ENCODE results near the gene GRAMD1B. TPM values are rescaled to one million over a fixed set of nuclear protein-coding genes. Genes with fewer than 3 reads are reported as not detected.

GRAMD1B gene
- total RNA-seq, 1 donor from 2014 or later = 155 TPM

DNA sequence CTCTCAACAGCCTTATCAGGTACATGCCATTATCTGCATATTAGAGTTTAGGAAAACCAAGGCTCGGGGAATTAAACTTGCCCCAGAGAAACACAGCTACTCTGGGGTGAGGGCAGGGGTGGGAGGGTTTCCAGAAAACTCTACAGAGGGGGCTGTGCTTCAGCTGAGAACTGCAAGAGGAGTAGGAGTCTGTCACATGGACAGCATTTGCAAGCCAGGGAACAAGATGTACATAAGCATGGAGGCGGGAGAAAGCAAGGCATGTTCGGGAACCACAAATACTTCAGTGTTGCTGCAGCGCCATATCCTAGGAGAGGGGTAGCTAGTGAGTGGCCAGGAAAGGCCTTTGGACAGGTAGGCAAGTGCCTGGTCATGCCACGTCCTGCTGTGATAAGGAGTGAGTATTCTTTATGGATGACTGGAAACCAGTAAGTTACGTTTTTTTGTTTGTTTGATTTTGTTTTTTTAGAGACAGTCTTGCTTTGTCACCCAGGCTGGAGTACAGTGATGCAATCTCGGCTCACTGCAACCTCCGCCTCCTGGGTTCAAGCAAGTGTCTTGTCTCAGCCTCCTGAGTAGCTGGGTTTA is 57.2 kb downstream of the GRAMD1B start:
- peaks cover 27% of the 10 kb centered on the region for H3K36me3 Mint-ChIP-seq (ENCODE audit: low read depth)
- no peak overlapping the region for H3K4me3 Mint-ChIP-seq
- H3K27ac Mint-ChIP-seq = no peak overlapping the region
- H3K4me1 Mint-ChIP-seq (ENCODE audit: low read depth) = peaks cover 20% of the 10 kb centered on the region
- no peak for DNase-seq (ENCODE audit: low spot score)
- no peaks in the 10 kb centered on the region for H3K27me3 Mint-ChIP-seq (ENCODE audit: insufficient read depth)
- no peaks in the 10 kb centered on the region for H3K9me3 Mint-ChIP-seq
- intact Hi-C loops (cut with micrococcal nuclease) = no loop called here

DNA sequence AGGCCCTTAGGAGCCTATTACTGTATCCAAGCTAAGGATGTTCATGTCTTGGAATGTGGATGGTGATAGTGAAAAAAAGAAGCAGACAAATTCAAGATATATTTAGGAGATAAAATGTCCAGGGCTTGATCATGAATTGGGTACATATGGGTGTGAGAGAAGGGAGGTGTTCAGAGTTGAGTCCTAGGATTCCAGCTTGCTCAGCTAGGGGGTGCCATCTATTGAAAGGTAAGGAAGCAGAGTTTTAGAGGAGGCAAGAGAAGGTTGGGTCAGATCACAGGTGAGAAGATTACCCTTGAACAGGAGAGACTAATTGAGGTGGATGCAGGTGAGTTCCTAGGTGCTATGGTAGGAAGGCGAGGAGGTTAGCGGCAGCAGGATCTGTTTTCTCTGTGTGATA is 60.5 kb downstream of the GRAMD1B start:
- Mint-ChIP-seq H3K9me3 (no peaks in the 10 kb centered on the region), H3K27ac (no peak overlapping the region), H3K4me1 (ENCODE audit: low read depth) (peaks cover 22% of the 10 kb centered on the region), H3K27me3 (ENCODE audit: insufficient read depth) (no peaks in the 10 kb centered on the region), H3K36me3 (ENCODE audit: low read depth) (peaks cover 6% of the 10 kb centered on the region), H3K4me3 (no peak overlapping the region)
- DNase-seq (ENCODE audit: low spot score) = no peak
- intact Hi-C loops (cut with micrococcal nuclease) = no loop called here

DNA sequence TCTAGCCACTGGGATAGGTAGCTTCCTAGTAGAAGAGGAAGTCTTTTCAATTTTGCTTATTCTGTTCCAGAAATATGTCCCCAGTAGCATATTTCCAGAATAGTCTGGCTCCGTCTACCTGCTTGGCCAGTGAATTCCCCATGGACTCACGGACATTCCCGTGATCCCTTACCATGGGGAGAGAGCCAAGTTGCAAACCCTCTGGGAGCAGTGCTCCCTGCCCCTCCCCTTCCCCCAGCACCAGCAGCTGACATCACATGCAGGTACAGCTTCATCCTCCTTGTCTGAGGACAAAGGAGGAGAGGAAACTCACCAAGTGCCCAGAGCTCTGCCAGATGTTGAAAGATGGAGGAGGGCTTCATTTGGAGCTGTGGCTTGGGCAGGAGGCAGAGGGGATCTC is 61.2 kb downstream of the GRAMD1B start:
- intact Hi-C loops (cut with micrococcal nuclease) = no loop called here
- DNase-seq (ENCODE audit: low spot score) = no peak
- Mint-ChIP-seq H3K4me1 (ENCODE audit: low read depth) (peaks cover 29% of the 10 kb centered on the region), H3K27ac (no peak overlapping the region), H3K27me3 (ENCODE audit: insufficient read depth) (no peaks in the 10 kb centered on the region), H3K36me3 (ENCODE audit: low read depth) (peaks cover 10% of the 10 kb centered on the region), H3K9me3 (no peaks in the 10 kb centered on the region), H3K4me3 (no peak overlapping the region)

DNA sequence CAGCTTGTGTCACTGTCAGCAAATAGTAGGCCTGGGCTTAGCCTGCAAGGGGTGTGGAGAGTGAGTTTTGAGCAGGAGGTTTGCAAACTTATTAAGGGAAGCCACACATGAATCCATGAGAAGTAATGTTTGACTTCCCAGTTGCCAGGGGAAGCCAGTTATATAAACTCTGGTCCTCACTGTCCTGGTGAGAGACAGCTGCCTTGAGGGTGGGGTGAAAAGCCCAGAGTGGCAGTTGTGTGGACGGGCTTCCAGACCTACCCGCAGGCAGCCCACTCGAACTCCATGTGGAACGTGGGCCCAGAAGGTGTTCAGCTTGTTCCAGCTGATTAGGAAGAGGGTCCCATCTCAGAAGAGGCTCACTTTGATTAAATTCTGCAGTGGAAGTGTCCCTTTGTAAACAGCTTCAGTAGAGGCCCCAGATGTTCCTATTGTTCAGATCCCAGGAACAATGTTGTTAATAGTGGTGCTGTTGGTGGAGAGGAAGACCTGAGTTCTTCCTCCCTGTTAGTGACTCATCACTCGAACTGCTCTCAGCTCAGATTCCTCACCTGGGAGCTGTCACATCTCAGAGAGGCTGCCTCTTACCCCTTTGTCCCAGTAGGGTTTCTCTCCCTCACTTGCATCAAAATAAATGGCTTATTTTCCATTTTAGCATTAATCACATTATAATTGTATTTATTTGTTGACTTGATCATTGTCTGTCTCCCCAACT is 63.4 kb downstream of the GRAMD1B start:
- DNase-seq (ENCODE audit: low spot score) = no peak
- Mint-ChIP-seq H3K27ac (peak overlapping the region; percentile 1), H3K4me1 (ENCODE audit: low read depth) (peaks cover 36% of the 10 kb centered on the region), H3K4me3 (no peak overlapping the region), H3K36me3 (ENCODE audit: low read depth) (peaks cover 11% of the 10 kb centered on the region), H3K9me3 (no peaks in the 10 kb centered on the region), H3K27me3 (ENCODE audit: insufficient read depth) (no peaks in the 10 kb centered on the region)
- intact Hi-C loops (cut with micrococcal nuclease) = no loop called here

DNA sequence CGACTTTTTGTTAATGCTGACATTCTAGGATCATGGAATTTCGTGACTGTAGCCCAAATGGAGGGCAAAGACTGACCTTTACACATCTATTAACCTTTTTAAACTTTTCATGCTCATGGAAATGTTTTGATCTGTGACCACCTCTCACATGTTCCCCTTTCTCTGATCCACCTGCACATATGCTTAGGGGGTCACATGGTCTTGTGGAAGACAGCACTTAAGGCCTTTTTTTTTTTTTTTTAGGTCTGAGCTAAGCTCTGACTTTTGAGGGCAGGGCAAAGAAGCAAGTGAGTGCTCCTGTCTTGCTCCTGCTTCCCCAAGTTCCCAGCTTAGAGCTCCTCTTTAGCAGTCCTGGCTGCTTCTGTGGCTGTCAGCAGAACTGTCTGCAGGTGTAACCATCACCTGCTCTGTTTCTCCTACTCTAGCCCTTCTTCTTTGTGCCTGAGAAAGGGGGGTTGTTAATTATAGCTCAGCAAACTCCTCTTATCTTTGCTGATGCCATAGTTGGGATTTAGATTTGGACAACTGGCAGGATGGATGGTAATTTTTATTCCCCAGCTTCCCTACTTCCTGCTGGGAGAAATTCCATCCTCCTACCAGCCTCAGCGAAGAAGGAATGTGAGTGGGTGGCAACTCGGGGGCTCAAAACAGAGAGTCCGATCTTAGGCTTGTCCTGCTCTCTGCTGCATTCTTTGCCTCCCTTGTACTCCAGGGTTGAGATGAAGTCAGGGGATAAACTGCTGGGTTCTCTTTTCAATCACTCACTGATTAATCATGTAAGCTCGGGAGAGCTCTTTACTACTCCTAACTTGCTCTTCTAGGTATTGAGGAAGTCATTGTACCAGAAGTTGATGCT is 64.4 kb downstream of the GRAMD1B start:
- Mint-ChIP-seq H3K9me3 (no peaks in the 10 kb centered on the region), H3K27ac (peak overlapping the region; percentile 20), H3K36me3 (ENCODE audit: low read depth) (peaks cover 11% of the 10 kb centered on the region), H3K27me3 (ENCODE audit: insufficient read depth) (no peaks in the 10 kb centered on the region), H3K4me3 (no peak overlapping the region), H3K4me1 (ENCODE audit: low read depth) (peaks cover 39% of the 10 kb centered on the region)
- no peak for DNase-seq (ENCODE audit: low spot score)
- intact Hi-C loops (cut with micrococcal nuclease) = no loop called here

DNA sequence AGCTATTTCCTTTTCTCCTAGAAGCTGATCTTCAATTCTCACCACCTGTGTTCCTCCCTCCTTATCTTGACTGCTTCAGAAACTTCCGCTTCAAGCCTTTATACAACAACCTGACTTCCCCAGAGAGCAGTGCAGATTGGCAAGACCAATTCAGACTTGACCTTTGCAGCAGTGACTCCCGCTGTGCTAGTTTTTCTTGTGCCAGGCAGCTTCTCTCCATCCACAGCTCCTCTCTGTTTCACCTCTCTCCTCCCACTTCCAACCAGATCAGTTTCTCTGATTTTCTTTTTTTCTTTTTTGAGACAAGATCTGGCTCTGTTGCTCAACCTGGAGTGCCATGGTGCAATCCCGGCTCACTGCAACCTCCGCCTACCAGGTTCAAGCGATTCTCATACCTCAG is 74.3 kb downstream of the GRAMD1B start:
- Mint-ChIP-seq H3K27ac (peak overlapping the region; percentile 56), H3K4me3 (no peak overlapping the region), H3K36me3 (ENCODE audit: low read depth) (peaks cover 24% of the 10 kb centered on the region), H3K4me1 (ENCODE audit: low read depth) (peaks cover 65% of the 10 kb centered on the region), H3K27me3 (ENCODE audit: insufficient read depth) (no peaks in the 10 kb centered on the region), H3K9me3 (no peaks in the 10 kb centered on the region)
- intact Hi-C loops (cut with micrococcal nuclease) = no loop called here
- DNase-seq (ENCODE audit: low spot score) = no peak

DNA sequence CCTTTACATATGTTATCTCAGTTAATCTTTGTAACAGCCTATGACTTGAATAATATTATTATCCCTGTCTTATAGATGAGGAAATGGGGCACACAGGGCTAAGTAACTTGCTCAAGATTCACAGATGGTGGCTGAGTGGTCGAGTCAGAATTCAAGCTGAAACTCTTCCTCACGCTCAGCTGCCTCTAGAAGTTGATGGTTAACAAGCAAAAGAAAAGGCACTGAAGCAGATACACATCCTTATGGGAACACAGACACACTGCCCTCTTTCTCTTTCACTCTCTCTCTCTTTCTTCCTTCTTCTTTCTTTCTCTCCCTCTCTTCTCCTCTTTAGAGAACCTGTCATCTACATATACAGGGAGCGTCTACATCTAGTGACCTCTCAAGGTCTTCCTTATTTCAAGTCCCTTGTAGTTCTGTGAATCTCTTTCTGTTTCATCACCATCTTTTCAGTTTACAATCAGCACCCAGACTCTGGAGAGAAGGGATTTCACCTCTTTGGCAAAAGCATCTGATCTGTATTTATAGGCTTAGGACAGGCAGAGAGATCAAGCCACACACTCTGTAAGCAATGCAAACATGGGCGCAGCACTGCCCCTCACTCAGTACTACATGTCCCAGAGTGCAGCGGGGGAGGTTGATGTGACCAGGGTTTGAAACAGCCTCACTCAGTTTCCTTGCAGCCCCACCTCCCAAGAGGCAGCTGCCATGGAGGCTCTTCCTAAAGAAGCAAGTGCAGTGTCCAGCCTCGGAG is 75.7 kb downstream of the GRAMD1B start:
- H3K4me3 Mint-ChIP-seq = no peak overlapping the region
- H3K36me3 Mint-ChIP-seq (ENCODE audit: low read depth) = peaks cover 24% of the 10 kb centered on the region
- DNase-seq (ENCODE audit: low spot score) = no peak
- no peaks in the 10 kb centered on the region for H3K27me3 Mint-ChIP-seq (ENCODE audit: insufficient read depth)
- intact Hi-C loops (cut with micrococcal nuclease) = no loop called here
- H3K27ac Mint-ChIP-seq = peak overlapping the region; percentile 45
- H3K4me1 Mint-ChIP-seq (ENCODE audit: low read depth) = peaks cover 69% of the 10 kb centered on the region
- no peaks in the 10 kb centered on the region for H3K9me3 Mint-ChIP-seq

DNA sequence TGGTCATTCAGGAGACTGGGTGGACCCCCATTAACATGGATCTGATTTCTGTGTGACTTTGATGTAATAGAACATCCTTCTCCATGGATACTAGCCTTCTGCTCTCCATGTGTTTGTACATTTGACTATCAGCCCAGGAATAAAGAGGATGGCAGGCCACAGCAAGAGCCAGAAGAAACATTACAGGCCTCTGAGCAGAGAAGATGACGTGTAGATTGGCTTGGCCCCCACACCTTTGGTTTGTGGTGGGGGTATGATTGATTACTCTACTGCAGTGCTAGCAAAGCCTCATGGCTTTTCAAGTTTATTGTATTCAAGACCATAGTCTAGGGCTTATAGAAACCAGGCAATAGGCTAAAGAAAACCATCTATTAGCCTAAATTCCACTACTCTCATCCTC is 77.0 kb downstream of the GRAMD1B start:
- intact Hi-C loops (cut with micrococcal nuclease) = no loop called here
- peaks cover 77% of the 10 kb centered on the region for H3K4me1 Mint-ChIP-seq (ENCODE audit: low read depth)
- DNase-seq (ENCODE audit: low spot score) = no peak

DNA sequence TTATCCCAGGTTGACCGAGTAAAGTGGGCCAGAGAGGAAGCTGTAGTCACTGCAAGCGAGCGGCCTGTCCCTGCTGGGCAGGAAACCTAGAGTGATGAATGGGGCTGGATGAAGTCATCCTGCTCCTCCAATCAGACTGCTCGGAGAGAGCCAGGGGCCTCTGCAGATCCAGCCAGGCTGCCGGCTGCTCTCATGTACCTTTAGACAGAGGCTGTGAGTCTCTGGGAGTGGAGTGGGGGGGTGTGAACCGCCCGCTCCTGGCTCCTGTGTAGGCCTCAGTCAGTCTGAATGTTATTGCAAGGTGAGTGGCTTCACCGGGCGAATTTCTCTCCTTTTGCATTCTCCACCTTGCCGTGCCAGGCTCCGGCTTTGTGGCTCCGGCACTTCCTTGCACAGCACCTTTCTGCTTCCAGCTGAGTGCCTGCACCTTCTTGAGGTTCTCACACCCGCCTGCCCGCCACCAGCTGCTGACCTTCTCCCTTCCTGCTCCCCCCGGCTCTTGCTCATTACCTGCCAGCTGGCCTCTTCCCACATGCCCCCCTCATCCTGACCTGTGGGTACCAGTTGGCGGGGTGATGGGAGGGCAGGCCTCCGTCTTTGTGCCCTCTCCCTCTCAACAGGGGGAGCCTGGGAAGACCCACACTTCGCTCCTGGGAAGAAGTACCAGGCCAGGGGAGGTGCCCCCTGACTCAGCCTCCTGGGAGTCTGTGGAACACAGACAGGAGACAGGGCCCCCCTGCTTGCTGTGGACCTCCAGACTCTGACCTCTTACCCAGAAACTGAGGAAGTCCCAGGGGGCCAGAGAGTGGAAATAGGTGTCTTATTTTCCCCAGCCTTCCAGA is 79.9 kb downstream of the GRAMD1B start:
- H3K4me3 Mint-ChIP-seq = no peak overlapping the region
- intact Hi-C loops (cut with micrococcal nuclease) = loop anchor here (2.0 kb wide), 1 partner anchor 67 kb away; no protein-coding TSS in a partner anchor
- no peaks in the 10 kb centered on the region for H3K27me3 Mint-ChIP-seq (ENCODE audit: insufficient read depth)
- DNase-seq (ENCODE audit: low spot score) = no peak
- peaks cover 67% of the 10 kb centered on the region for H3K4me1 Mint-ChIP-seq (ENCODE audit: low read depth)
- H3K36me3 Mint-ChIP-seq (ENCODE audit: low read depth) = peaks cover 32% of the 10 kb centered on the region
- no peak overlapping the region for H3K27ac Mint-ChIP-seq
- no peaks in the 10 kb centered on the region for H3K9me3 Mint-ChIP-seq

More for the DNA sequence above, 77.0 kb downstream of the GRAMD1B start:
- Mint-ChIP-seq H3K9me3 (no peaks in the 10 kb centered on the region), H3K27ac (no peak overlapping the region), H3K4me3 (no peak overlapping the region), H3K36me3 (ENCODE audit: low read depth) (peaks cover 27% of the 10 kb centered on the region), H3K27me3 (ENCODE audit: insufficient read depth) (no peaks in the 10 kb centered on the region)

DNA sequence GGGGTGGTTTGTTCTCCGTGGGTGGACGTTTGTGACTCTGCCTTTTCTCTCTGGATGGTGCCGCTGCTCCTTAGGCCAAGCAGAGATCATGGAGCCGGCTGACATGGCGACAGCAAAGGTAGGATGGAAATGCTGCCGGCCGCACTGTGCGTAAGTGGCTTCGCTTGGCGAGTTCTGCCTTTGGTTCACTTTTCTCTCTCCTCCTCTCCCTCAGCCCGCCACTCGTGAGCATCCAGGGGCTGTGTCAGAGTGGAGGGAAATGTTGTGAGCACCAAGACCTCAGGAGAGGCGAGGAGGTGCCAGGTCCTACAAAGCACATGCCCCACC is 80.5 kb downstream of the GRAMD1B start:
- intact Hi-C loops (cut with micrococcal nuclease) = loop anchor here (2.0 kb wide), 1 partner anchor 66 kb away; no protein-coding TSS in a partner anchor
- peaks cover 61% of the 10 kb centered on the region for H3K4me1 Mint-ChIP-seq (ENCODE audit: low read depth)

DNA sequence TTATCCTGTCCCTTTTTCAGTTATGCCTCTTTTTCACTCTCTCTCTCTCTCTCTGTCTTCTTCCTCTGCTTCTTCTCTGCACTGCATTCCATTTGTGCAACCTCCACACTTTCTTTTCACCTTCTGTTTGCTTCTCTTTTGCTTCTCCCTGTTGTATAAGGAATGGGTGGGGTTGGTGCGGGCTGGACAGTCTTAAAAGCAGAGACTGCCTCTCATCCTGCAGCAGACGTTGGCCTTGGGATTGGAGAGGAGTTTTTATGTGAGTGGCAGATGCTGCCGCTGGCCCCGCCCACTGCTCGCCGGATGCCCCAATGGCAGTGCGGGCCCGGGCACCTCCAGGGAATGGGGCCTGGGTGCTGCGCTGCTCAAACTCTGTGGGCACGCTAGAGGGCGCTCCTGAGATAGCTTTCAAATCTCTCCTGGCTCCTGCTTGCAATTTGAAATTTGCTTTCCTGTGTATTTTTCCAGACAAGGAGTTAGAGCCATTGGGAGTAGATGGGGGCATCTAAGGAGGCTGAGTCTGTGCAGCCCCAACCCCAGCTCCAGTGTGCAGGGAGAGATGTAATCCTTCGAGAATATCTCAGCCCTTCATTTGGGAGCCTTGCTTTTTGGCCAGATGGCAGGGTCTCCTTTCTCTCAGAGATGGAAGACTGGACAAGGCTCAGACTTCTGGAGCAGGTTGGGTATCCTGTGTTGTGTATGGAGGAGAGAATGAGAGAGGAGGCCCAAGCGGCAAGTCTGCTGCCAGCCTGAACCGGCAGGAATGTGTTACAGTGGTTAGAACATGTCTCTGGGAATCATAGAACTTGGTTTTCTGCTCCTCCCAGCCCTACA is 81.2 kb downstream of the GRAMD1B start:
- no peak overlapping the region for H3K4me3 Mint-ChIP-seq
- H3K36me3 Mint-ChIP-seq (ENCODE audit: low read depth) = peaks cover 33% of the 10 kb centered on the region
- peak overlapping the region; percentile 73 for H3K27ac Mint-ChIP-seq
- peaks cover 57% of the 10 kb centered on the region for H3K4me1 Mint-ChIP-seq (ENCODE audit: low read depth)
- DNase-seq (ENCODE audit: low spot score) = peak; percentile 56
- no peaks in the 10 kb centered on the region for H3K9me3 Mint-ChIP-seq
- intact Hi-C loops (cut with micrococcal nuclease) = loop anchor here (1.0 to 2.0 kb wide), 2 partner anchors 44 to 66 kb away; no protein-coding TSS in a partner anchor
- H3K27me3 Mint-ChIP-seq (ENCODE audit: insufficient read depth) = no peaks in the 10 kb centered on the region

More for the DNA sequence above, 80.5 kb downstream of the GRAMD1B start:
- H3K36me3 Mint-ChIP-seq (ENCODE audit: low read depth) = peaks cover 34% of the 10 kb centered on the region
- H3K4me3 Mint-ChIP-seq = no peak overlapping the region
- no peaks in the 10 kb centered on the region for H3K27me3 Mint-ChIP-seq (ENCODE audit: insufficient read depth)
- no peak overlapping the region for H3K27ac Mint-ChIP-seq
- DNase-seq (ENCODE audit: low spot score) = no peak
- H3K9me3 Mint-ChIP-seq = no peaks in the 10 kb centered on the region

All from activated T-helper 1 cell treated with anti-CD3 and anti-CD28 coated beads, Interleukin-12 subunit alpha, Interleukin-12 subunit beta, Interleukin-2, Interleukin-4 antibody, amounts not matched to agents 30 ng/mL and 10 ng/mL and 1 ng/mL, durations not matched to agents 14 hours and 24 hours and 36 hours (primary cell).